H9 (cell line): ENCODE results near the gene TBXAS1. TPM values are rescaled to one million over a fixed set of nuclear protein-coding genes. Genes with fewer than 3 reads are reported as not detected.

Source experiments
- DNase-seq: peaks from one replicate; pipeline ENCODE4 v3.0.0-alpha.2; 2017
- H2AFZ ChIP-seq: one replicate; pipeline ENCODE4 v1.6.1; 2013; ENCODE audit warnings: mild to moderate bottlenecking, low read length, control low read depth, moderate library complexity
- H2AK5ac ChIP-seq: 2 replicates; pipeline ENCODE4 v1.6.1; 2013; ENCODE audit warnings: low read length, control low read depth, mixed read lengths; ENCODE audit not compliant: insufficient read length
- H2BK120ac ChIP-seq: one replicate; pipeline ENCODE4 v1.6.1; 2013; ENCODE audit warnings: low read depth, mild to moderate bottlenecking, low read length, control low read depth, inconsistent platforms; ENCODE audit not compliant: poor library complexity, severe bottlenecking
- H2BK12ac ChIP-seq: 2 replicates; pipeline ENCODE4 v1.6.1; 2013; ENCODE audit warnings: low read length, control low read depth, mixed read lengths, low read depth; ENCODE audit not compliant: insufficient read length
- H2BK15ac ChIP-seq: 2 replicates; pipeline ENCODE4 v1.6.1; 2013; ENCODE audit warnings: low read depth, low read length, control low read depth
- H2BK20ac ChIP-seq: one replicate; pipeline ENCODE4 v1.6.1; 2013; ENCODE audit warnings: low read depth, mild to moderate bottlenecking, low read length, control low read depth, inconsistent platforms; ENCODE audit not compliant: poor library complexity, severe bottlenecking
- H2BK5ac ChIP-seq: 2 replicates; pipeline ENCODE4 v1.6.1; 2013; ENCODE audit warnings: low read length, control low read depth, mixed read lengths; ENCODE audit not compliant: insufficient read length
- H3K14ac ChIP-seq: 2 replicates; pipeline ENCODE4 v1.6.1; 2013; ENCODE audit warnings: low read length, control low read depth; ENCODE audit not compliant: insufficient read depth
- H3K18ac ChIP-seq: 2 replicates; pipeline ENCODE4 v1.6.1; 2013; ENCODE audit warnings: low read depth, mild to moderate bottlenecking, mixed read lengths, low read length, control low read depth; ENCODE audit not compliant: insufficient read length
- H3K23ac ChIP-seq: 2 replicates; pipeline ENCODE4 v1.6.1; 2013; ENCODE audit warnings: low read length, control low read depth, mixed read lengths, low read depth; ENCODE audit not compliant: insufficient read length
- H3K23me2 ChIP-seq: 2 replicates; pipeline ENCODE4 v1.6.1; 2013; ENCODE audit warnings: low read depth, mild to moderate bottlenecking, mixed read lengths, low read length, control low read depth; ENCODE audit not compliant: insufficient read length, poor library complexity, severe bottlenecking
- H3K27ac ChIP-seq: 2 replicates; pipeline ENCODE4 v1.5.1; 2013; ENCODE audit warnings: low read length, control low read depth, mixed read lengths, low read depth; ENCODE audit not compliant: insufficient read length
- H3K27me3 ChIP-seq: 2 replicates; pipeline ENCODE4 v1.6.1; 2013; ENCODE audit warnings: low read length, control low read depth, inconsistent platforms; ENCODE audit not compliant: insufficient read depth
- H3K4ac ChIP-seq: 2 replicates; pipeline ENCODE4 v1.6.1; 2013; ENCODE audit warnings: low read depth, mild to moderate bottlenecking, control low read depth, inconsistent platforms, low read length, moderate library complexity
- H3K4me1 ChIP-seq: 2 replicates; pipeline ENCODE4 v1.6.1; 2013; ENCODE audit warnings: low read length, control low read depth, inconsistent platforms; ENCODE audit not compliant: insufficient read depth
- H3K4me2 ChIP-seq: 2 replicates; pipeline ENCODE4 v1.6.1; 2013; ENCODE audit warnings: low read length, control low read depth, mixed read lengths; ENCODE audit not compliant: insufficient read length, insufficient read depth
- H3K56ac ChIP-seq: 2 replicates; pipeline ENCODE4 v1.6.1; 2013; ENCODE audit warnings: low read depth, mild to moderate bottlenecking, mixed read lengths, low read length, control low read depth; ENCODE audit not compliant: insufficient read length
- H3K79me1 ChIP-seq: 2 replicates; pipeline ENCODE4 v1.6.1; 2013; ENCODE audit warnings: low read depth, mild to moderate bottlenecking, moderate library complexity, low read length, control low read depth, inconsistent platforms; ENCODE audit not compliant: insufficient read depth, poor library complexity, severe bottlenecking
- H3K79me2 ChIP-seq: 2 replicates; pipeline ENCODE4 v1.6.1; 2013; ENCODE audit warnings: low read length, control low read depth, inconsistent platforms; ENCODE audit not compliant: insufficient read depth
- H3K9ac ChIP-seq: 2 replicates; pipeline ENCODE4 v1.6.1; 2013; ENCODE audit warnings: low read length, control low read depth, mixed read lengths; ENCODE audit not compliant: insufficient read length; ENCODE audit errors: extremely low read depth
- H3K9me3 ChIP-seq: one replicate; pipeline ENCODE4 v1.6.1; 2013; ENCODE audit warnings: low read depth, low read length, inconsistent platforms; ENCODE audit not compliant: control insufficient read depth
- H3T11ph ChIP-seq: one replicate; pipeline ENCODE4 v1.6.1; 2013; ENCODE audit warnings: mild to moderate bottlenecking, low read length, control low read depth, inconsistent platforms
- H4K20me1 ChIP-seq: one replicate; pipeline ENCODE4 v1.6.1; 2013; ENCODE audit not compliant: control insufficient read depth, insufficient read length, insufficient read depth
- H4K5ac ChIP-seq: 2 replicates; pipeline ENCODE4 v1.6.1; 2013; ENCODE audit warnings: low read depth, mild to moderate bottlenecking, mixed read lengths, low read length, control low read depth; ENCODE audit not compliant: insufficient read length
- H4K8ac ChIP-seq: replicated peaks from 2 replicates; pipeline ENCODE4 v1.6.1; 2013; ENCODE audit warnings: low read length, control low read depth, mixed read lengths, low read depth; ENCODE audit not compliant: insufficient read length
- H4K91ac ChIP-seq: 2 replicates; pipeline ENCODE4 v1.6.1; 2013; ENCODE audit warnings: low read depth, mild to moderate bottlenecking, moderate library complexity, mixed read lengths, low read length, control low read depth; ENCODE audit not compliant: insufficient read length
- H3K27ac Mint-ChIP-seq, 3 experiments: 2 replicates in 2 of 3; 3 replicates in 1 of 3; pipeline ENCODE4 v1.8.0; 2020 to 2021; ENCODE audit warnings: mixed read lengths in 3 of 3, mild to moderate bottlenecking in 1 of 3, moderate library complexity in 1 of 3
- H3K27me3 Mint-ChIP-seq: 2 replicates; pipeline ENCODE4 v1.8.0; 2021; ENCODE audit warnings: low read depth, mild to moderate bottlenecking, moderate library complexity, mixed read lengths
- H3K36me3 Mint-ChIP-seq, 3 experiments: 2 replicates in 2 of 3; 3 replicates in 1 of 3; pipeline ENCODE4 v1.8.0; 2020 to 2021; ENCODE audit warnings: low read depth in 3 of 3, mixed read lengths in 3 of 3; ENCODE audit not compliant: insufficient read depth in 1 of 3
- H3K4me1 Mint-ChIP-seq, 2 experiments: 2 replicates each; pipeline ENCODE4 v1.8.0; 2020; ENCODE audit warnings: mixed read lengths in 2 of 2
- H3K4me3 Mint-ChIP-seq, 2 experiments: 2 replicates in 1 of 2; 3 replicates in 1 of 2; pipeline ENCODE4 v1.8.0; 2020 to 2021; ENCODE audit warnings: mild to moderate bottlenecking in 2 of 2, mixed read lengths in 2 of 2, moderate library complexity in 1 of 2
- H3K9me3 Mint-ChIP-seq, 2 experiments: 2 replicates in 1 of 2; 3 replicates in 1 of 2; pipeline ENCODE4 v1.8.0; 2020; ENCODE audit warnings: mild to moderate bottlenecking in 2 of 2, mixed read lengths in 2 of 2, moderate library complexity in 1 of 2
- CTCF ChIP-seq: fragments of 200-600 bp; sonication (generic); conservative IDR thresholded peaks from 3 replicates; pipeline ENCODE4 v1.8.0; 2021; ENCODE audit warnings: antibody characterized with exemption, mild to moderate bottlenecking
- WGBS: extraction: QIAGEN DNeasy Blood & Tissue Kit; methylation state at CpG from one replicate; pipeline ENCODE4 v1.1.7; 2013; ENCODE audit warnings: missing lambda C conversion rate, low lambda C conversion rate, mixed read lengths; ENCODE audit not compliant: insufficient read length; ENCODE audit errors: extremely low coverage; 5-methylcytosine and 5-hydroxymethylcytosine counted together
- total RNA-seq: library from RNA; stranded (reverse); gene quantifications from 2 replicates; pipeline ENCODE4 v1.2.1, GENCODE V29; 2021

Gene TBXAS1
- total RNA-seq, 1 experiment from 2014 or later = 0.39 TPM

- H3K79me2 ChIP-seq = no peaks in the 10 kb centered on the region
- no peaks in the 10 kb centered on the region for H3K27me3 ChIP-seq
- Mint-ChIP-seq H3K36me3 (peaks cover 0 to 6% (median 0%) of the 10 kb centered on the region in 3 experiments; a peak in 2 of 7 replicates), H3K27ac (no peak overlapping the region), H3K27me3 (no peaks in the 10 kb centered on the region), H3K9me3 (no peaks in the 10 kb centered on the region), H3K4me3 (no peak overlapping the region), H3K4me1 (no peaks in the 10 kb centered on the region)
- H3K23me2 ChIP-seq = no peaks in the 10 kb centered on the region
- H2BK20ac ChIP-seq = no peak overlapping the region
- H3K9me3 ChIP-seq = no peaks in the 10 kb centered on the region
- no peak overlapping the region for H3K18ac ChIP-seq
- H3K14ac ChIP-seq = no peak overlapping the region
- H3K23ac ChIP-seq = no peak overlapping the region
- no peaks in the 10 kb centered on the region for H3K4me1 ChIP-seq
- H2AK5ac ChIP-seq = no peak overlapping the region
- H3K9ac ChIP-seq = no peak overlapping the region
- no peaks in the 10 kb centered on the region for H3K79me1 ChIP-seq
- no peak for TF ChIP-seq CTCF
- H3K4ac ChIP-seq = no peak overlapping the region
- no peak overlapping the region for H2BK12ac ChIP-seq
- H3K4me2 ChIP-seq = no peak overlapping the region
- no peaks in the 10 kb centered on the region for H4K20me1 ChIP-seq
- DNase-seq = no peak
- H2AFZ ChIP-seq = no peak overlapping the region
- H2BK5ac ChIP-seq = no peak overlapping the region
- no peak overlapping the region for H3T11ph ChIP-seq
- no peak overlapping the region for H4K8ac ChIP-seq
- no peak overlapping the region for H2BK15ac ChIP-seq
- no peak overlapping the region for H3K27ac ChIP-seq
- H4K91ac ChIP-seq = no peak overlapping the region
- no peak overlapping the region for H4K5ac ChIP-seq
- H3K56ac ChIP-seq = no peak overlapping the region
- no peak overlapping the region for H2BK120ac ChIP-seq
- WGBS = no CpG with 5 or more reads among the region's 8 CpGs
Measured at GRCh38 chr7:140033036-140033435, 204.0 kb downstream of the TBXAS1 start.
